DOHH2 (cell line): ENCODE data around the gene POLA1.

ENCODE experiments used
- H3F3A ChIP-seq: fragments of 200-600 bp; sonication (generic), shearing (Covaris generic); 2 replicates; pipeline ENCODE4 v1.6.0; 2016; ENCODE audit warnings: antibody characterized with exemption, mild to moderate bottlenecking; ENCODE audit not compliant: control insufficient read depth, insufficient read depth
- H3K27ac ChIP-seq: fragments of 200-600 bp; sonication (generic); 2 replicates; pipeline ENCODE4 v1.5.1; 2014; ENCODE audit warnings: low read depth, mild to moderate bottlenecking, low read length, moderate library complexity
- H3K27me3 ChIP-seq: fragments of 200-600 bp; sonication (generic); 2 replicates; pipeline ENCODE4 v1.6.1; 2014; ENCODE audit warnings: mild to moderate bottlenecking, low read length, mixed read lengths; ENCODE audit not compliant: control insufficient read depth
- H3K36me3 ChIP-seq: fragments of 200-600 bp; sonication (generic); 2 replicates; pipeline ENCODE4 v1.6.1; 2014; ENCODE audit warnings: mild to moderate bottlenecking, low read length, moderate library complexity, mixed read lengths; ENCODE audit not compliant: control insufficient read depth
- H3K4me1 ChIP-seq: fragments of 200-600 bp; sonication (generic); 2 replicates; pipeline ENCODE4 v1.6.1; 2014; ENCODE audit warnings: mild to moderate bottlenecking, low read length, mixed read lengths; ENCODE audit not compliant: control insufficient read depth
- H3K4me2 ChIP-seq: fragments of 200-600 bp; sonication (generic); 2 replicates; pipeline ENCODE4 v1.6.0; 2014; ENCODE audit warnings: mild to moderate bottlenecking, low read length, moderate library complexity
- H3K4me3 ChIP-seq: fragments of 200-600 bp; sonication (generic); 2 replicates; pipeline ENCODE4 v1.5.1; 2014; ENCODE audit warnings: mild to moderate bottlenecking, low read length, mixed read lengths
- H3K79me2 ChIP-seq: fragments of 200-600 bp; sonication (generic); 2 replicates; pipeline ENCODE4 v1.6.1; 2014; ENCODE audit warnings: mild to moderate bottlenecking, low read length, mixed read lengths; ENCODE audit not compliant: control insufficient read depth
- H3K9me2 ChIP-seq: fragments of 200-600 bp; sonication (generic); replicated peaks from 2 replicates; pipeline ENCODE4 v1.6.1; 2014; ENCODE audit warnings: mild to moderate bottlenecking, low read length, mixed read lengths; ENCODE audit not compliant: control insufficient read depth
- H3K9me3 ChIP-seq: fragments of 200-600 bp; sonication (generic); 2 replicates; pipeline ENCODE4 v1.6.1; 2014; ENCODE audit warnings: antibody characterized with exemption, low read length, mixed read lengths; ENCODE audit not compliant: control insufficient read depth, insufficient read depth
- H4K20me1 ChIP-seq: fragments of 200-600 bp; sonication (generic); 2 replicates; pipeline ENCODE4 v1.6.0; 2014; ENCODE audit warnings: low read depth, mild to moderate bottlenecking, antibody characterized with exemption, low read length, moderate library complexity; ENCODE audit not compliant: control insufficient read depth, insufficient read depth
- CTCF ChIP-seq: fragments of 200-600 bp; sonication (generic); IDR thresholded peaks from one replicate; pipeline ENCODE4 v1.5.1; 2014; ENCODE audit warnings: antibody characterized with exemption, mild to moderate bottlenecking, low read depth, low read length; ENCODE audit not compliant: poor library complexity, severe bottlenecking
- EZH2phosphoT487 ChIP-seq: fragments of 200-600 bp; sonication (generic); IDR thresholded peaks from 2 replicates; pipeline ENCODE4 v1.6.1; 2017; ENCODE audit warnings: borderline replicate concordance, mild to moderate bottlenecking, antibody characterized with exemption, low read length, moderate library complexity, mixed read lengths

Gene POLA1

GRCh38 chrX:24775891-24776290 lies 82.2 kb downstream of the POLA1 start:
- no peak overlapping the region for H3K27ac ChIP-seq
- H3F3A ChIP-seq, result no peaks in the 10 kb centered on the region
- peaks cover 36% of the 10 kb centered on the region for H3K4me1 ChIP-seq
- no peak for TF ChIP-seq EZH2phosphoT487
- no peak for TF ChIP-seq CTCF
- H3K9me2 ChIP-seq, result no peaks in the 10 kb centered on the region
- no peaks in the 10 kb centered on the region for H3K27me3 ChIP-seq
- peak overlapping the region; percentile 14 for H3K4me2 ChIP-seq
- no peaks in the 10 kb centered on the region for H4K20me1 ChIP-seq
- peaks cover 62% of the 10 kb centered on the region for H3K36me3 ChIP-seq
- H3K9me3 ChIP-seq, result no peaks in the 10 kb centered on the region
- H3K79me2 ChIP-seq, result peaks cover 7% of the 10 kb centered on the region; the same call in 1 of the 2 replicates
- no peak overlapping the region for H3K4me3 ChIP-seq

GRCh38 chrX:24777660-24778059 lies 83.9 kb downstream of the POLA1 start:
- Histone ChIP-seq H3K9me2 (no peaks in the 10 kb centered on the region), H3K36me3 (peaks cover 73% of the 10 kb centered on the region), H4K20me1 (no peaks in the 10 kb centered on the region), H3K79me2 (peaks cover 7% of the 10 kb centered on the region; the same call in 1 of the 2 replicates), H3K9me3 (no peaks in the 10 kb centered on the region), H3K27ac (peak overlapping the region; percentile 60), H3K27me3 (no peaks in the 10 kb centered on the region), H3K4me3 (peak overlapping the region; percentile 37; the same call in 1 of the 2 replicates), H3K4me1 (peaks cover 36% of the 10 kb centered on the region), H3K4me2 (peak overlapping the region; percentile 56), H3F3A (no peaks in the 10 kb centered on the region)
- TF ChIP-seq EZH2phosphoT487, result no peak
- no peak for TF ChIP-seq CTCF

GRCh38 chrX:24782011-24782410 lies 88.3 kb downstream of the POLA1 start:
- Histone ChIP-seq H3K4me2 (no peak overlapping the region), H3K9me2 (no peaks in the 10 kb centered on the region), H4K20me1 (no peaks in the 10 kb centered on the region), H3K27me3 (no peaks in the 10 kb centered on the region), H3F3A (no peaks in the 10 kb centered on the region), H3K27ac (no peak overlapping the region), H3K9me3 (no peaks in the 10 kb centered on the region), H3K79me2 (peaks cover 7% of the 10 kb centered on the region; the same call in 1 of the 2 replicates), H3K36me3 (peaks cover 64% of the 10 kb centered on the region), H3K4me3 (no peak overlapping the region), H3K4me1 (peaks cover 11% of the 10 kb centered on the region)
- TF ChIP-seq EZH2phosphoT487 (no peak), CTCF (no peak)
